Neural progenitor cell (in vitro differentiated cells): ENCODE measurements around the gene DIPK1B. TPM values are rescaled to one million over a fixed set of nuclear protein-coding genes. Genes with fewer than 3 reads are reported as not detected.
A peak's percentile ranks its signal among the peaks of the same experiment; 100 is the strongest.

Experiments
- DNase-seq: peaks from one replicate; pipeline ENCODE4 v3.0.0-alpha.2; 2016; ENCODE audit warnings: low spot score
- H2AFZ ChIP-seq: fragments of 200-600 bp; sonication (generic); replicated peaks from 2 replicates; pipeline ENCODE4 v1.6.1; 2016; ENCODE audit warnings: antibody characterized with exemption
- H3F3A ChIP-seq: fragments of 200-600 bp; sonication (generic); 2 replicates; pipeline ENCODE4 v1.6.1; 2016; ENCODE audit warnings: antibody characterized with exemption, low read depth
- H3K27ac ChIP-seq: fragments of 200-600 bp; sonication (generic); 2 replicates; pipeline ENCODE4 v1.5.1; 2016; ENCODE audit warnings: mild to moderate bottlenecking
- H3K27me3 ChIP-seq: fragments of 200-600 bp; sonication (generic); 2 replicates; pipeline ENCODE4 v1.6.1; 2016; ENCODE audit warnings: mild to moderate bottlenecking, moderate library complexity
- H3K36me3 ChIP-seq: fragments of 200-600 bp; sonication (generic); 2 replicates; pipeline ENCODE4 v1.5.1; 2016
- H3K4me1 ChIP-seq: fragments of 200-600 bp; sonication (generic); 2 replicates; pipeline ENCODE4 v1.6.1; 2016; ENCODE audit warnings: mixed run types
- H3K4me2 ChIP-seq: fragments of 200-600 bp; sonication (generic); 2 replicates; pipeline ENCODE4 v1.6.1; 2016
- H3K4me3 ChIP-seq: fragments of 200-600 bp; sonication (generic); 2 replicates; pipeline ENCODE4 v1.5.1; 2016
- H3K79me2 ChIP-seq: fragments of 200-600 bp; sonication (generic); 2 replicates; pipeline ENCODE4 v1.6.1; 2016; ENCODE audit warnings: low read depth
- H3K9ac ChIP-seq: fragments of 200-600 bp; sonication (generic); 2 replicates; pipeline ENCODE4 v1.6.1; 2016
- H3K9me3 ChIP-seq: fragments of 200-600 bp; sonication (generic); 2 replicates; pipeline ENCODE4 v1.5.1; 2016; ENCODE audit warnings: low read depth
- H4K20me1 ChIP-seq: fragments of 200-600 bp; sonication (generic); 2 replicates; pipeline ENCODE4 v1.6.1; 2016; ENCODE audit warnings: low read depth
- H3K27ac Mint-ChIP-seq: 3 replicates; pipeline ENCODE4 v1.8.0; 2021; ENCODE audit warnings: mixed read lengths
- H3K27me3 Mint-ChIP-seq: 2 replicates; pipeline ENCODE4 v1.8.0; 2022; ENCODE audit warnings: low read depth, mild to moderate bottlenecking, inconsistent platforms, moderate library complexity, mixed read lengths; ENCODE audit not compliant: insufficient read depth
- H3K36me3 Mint-ChIP-seq: 3 replicates; pipeline ENCODE4 v1.8.0; 2021; ENCODE audit warnings: mixed read lengths
- H3K4me1 Mint-ChIP-seq: 3 replicates; pipeline ENCODE4 v1.8.0; 2021; ENCODE audit warnings: mixed read lengths
- H3K4me3 Mint-ChIP-seq: 3 replicates; pipeline ENCODE4 v1.8.0; 2021; ENCODE audit warnings: mild to moderate bottlenecking, moderate library complexity, mixed read lengths
- H3K9me3 Mint-ChIP-seq: 3 replicates; pipeline ENCODE4 v1.8.0; 2020; ENCODE audit warnings: mixed read lengths
- EZH2 ChIP-seq: fragments of 200-600 bp; sonication (generic); IDR thresholded peaks from 2 replicates; pipeline ENCODE4 v1.6.1; 2017; ENCODE audit warnings: antibody characterized with exemption, mild to moderate bottlenecking, moderate library complexity
- EZH2phosphoT487 ChIP-seq: fragments of 200-600 bp; sonication (generic); IDR thresholded peaks from 2 replicates; pipeline ENCODE4 v1.6.1; 2017; ENCODE audit warnings: antibody characterized with exemption
- total RNA-seq: library from RNA; depleted of rRNA; stranded (reverse); fragments of >200 nt; gene quantifications from 2 replicates; pipeline ENCODE4 v1.2.3, GENCODE V29; 2015; ENCODE audit warnings: low replicate concordance
- TF ChIP-seq, protein P1 (sequence below): fragments of 200-600 bp; sonication (generic); IDR thresholded peaks from 2 replicates; pipeline ENCODE4 v1.5.1; 2017; ENCODE audit warnings: antibody characterized with exemption, mild to moderate bottlenecking

The DIPK1B gene
- total RNA-seq, 1 donor from 2014 or later: 11.8 TPM

DNA sequence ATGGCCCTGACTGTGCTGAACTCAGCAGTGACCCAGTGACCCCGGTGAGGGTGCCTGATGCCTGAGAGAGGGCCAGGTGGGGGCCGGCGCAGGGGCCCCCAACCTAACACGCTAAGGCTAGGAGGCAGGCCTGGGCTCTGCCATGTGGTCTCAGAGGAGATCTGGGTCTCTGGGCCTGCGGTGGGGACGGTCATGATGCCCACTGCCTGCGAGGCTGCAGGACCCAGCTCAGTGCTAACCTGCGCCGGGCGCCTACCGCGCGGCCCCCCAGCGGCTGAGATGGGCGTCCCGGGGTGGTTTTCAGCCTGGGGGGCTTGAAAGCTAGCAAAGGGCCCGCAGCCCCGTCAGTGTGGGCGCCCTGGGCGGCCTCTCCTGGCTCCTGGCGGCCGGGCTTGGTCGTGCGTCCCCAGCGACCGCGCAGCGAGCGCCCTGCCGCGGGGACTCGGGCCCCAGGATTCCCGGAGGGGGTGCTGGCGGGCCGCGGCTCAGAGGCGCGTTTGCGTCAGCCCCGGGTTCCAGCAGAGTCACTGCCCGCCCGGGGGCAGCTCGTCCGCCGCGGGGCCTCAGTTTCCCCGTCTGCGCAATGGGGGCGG lies 47.2 kb upstream of the DIPK1B start:
- Mint-ChIP-seq H3K27ac (no peak overlapping the region), H3K9me3 (no peaks in the 10 kb centered on the region), H3K4me3 (peak overlapping the region; percentile 81), H3K4me1 (peaks cover 4% of the 10 kb centered on the region), H3K27me3 (peaks cover 2% of the 10 kb centered on the region), H3K36me3 (no peaks in the 10 kb centered on the region)
- H4K20me1 ChIP-seq: no peaks in the 10 kb centered on the region
- H3K79me2 ChIP-seq: no peaks in the 10 kb centered on the region
- no peaks in the 10 kb centered on the region for H3K36me3 ChIP-seq
- peak overlapping the region; percentile 41 for H3K4me3 ChIP-seq
- DNase-seq: peak; percentile 76
- H2AFZ ChIP-seq: no peak overlapping the region
- peaks cover 15% of the 10 kb centered on the region for H3F3A ChIP-seq
- H3K4me2 ChIP-seq: peak overlapping the region; percentile 77
- H3K9ac ChIP-seq: no peak overlapping the region
- H3K27me3 ChIP-seq: peaks cover 21% of the 10 kb centered on the region
- H3K9me3 ChIP-seq: no peaks in the 10 kb centered on the region
- peaks cover 10% of the 10 kb centered on the region for H3K4me1 ChIP-seq
- TF ChIP-seq, protein P1, sequence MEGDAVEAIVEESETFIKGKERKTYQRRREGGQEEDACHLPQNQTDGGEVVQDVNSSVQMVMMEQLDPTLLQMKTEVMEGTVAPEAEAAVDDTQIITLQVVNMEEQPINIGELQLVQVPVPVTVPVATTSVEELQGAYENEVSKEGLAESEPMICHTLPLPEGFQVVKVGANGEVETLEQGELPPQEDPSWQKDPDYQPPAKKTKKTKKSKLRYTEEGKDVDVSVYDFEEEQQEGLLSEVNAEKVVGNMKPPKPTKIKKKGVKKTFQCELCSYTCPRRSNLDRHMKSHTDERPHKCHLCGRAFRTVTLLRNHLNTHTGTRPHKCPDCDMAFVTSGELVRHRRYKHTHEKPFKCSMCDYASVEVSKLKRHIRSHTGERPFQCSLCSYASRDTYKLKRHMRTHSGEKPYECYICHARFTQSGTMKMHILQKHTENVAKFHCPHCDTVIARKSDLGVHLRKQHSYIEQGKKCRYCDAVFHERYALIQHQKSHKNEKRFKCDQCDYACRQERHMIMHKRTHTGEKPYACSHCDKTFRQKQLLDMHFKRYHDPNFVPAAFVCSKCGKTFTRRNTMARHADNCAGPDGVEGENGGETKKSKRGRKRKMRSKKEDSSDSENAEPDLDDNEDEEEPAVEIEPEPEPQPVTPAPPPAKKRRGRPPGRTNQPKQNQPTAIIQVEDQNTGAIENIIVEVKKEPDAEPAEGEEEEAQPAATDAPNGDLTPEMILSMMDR: peak; percentile 44
- TF ChIP-seq EZH2 (no peak), EZH2phosphoT487 (no peak)
- H3K27ac ChIP-seq: no peak overlapping the region

GRCh38 chr9:136665704-136666371 lies 46.5 kb upstream of the DIPK1B start:
- Histone ChIP-seq H3K4me3 (peak overlapping the region; percentile 53), H3K79me2 (no peaks in the 10 kb centered on the region), H3K27me3 (peaks cover 21% of the 10 kb centered on the region)

GRCh38 chr9:136666372-136667213 lies 45.8 kb upstream of the DIPK1B start:
- H3K27ac Mint-ChIP-seq: no peak overlapping the region
- peaks cover 2% of the 10 kb centered on the region for H3K27me3 Mint-ChIP-seq
- H3K27me3 ChIP-seq: peaks cover 21% of the 10 kb centered on the region
- no peak overlapping the region for H2AFZ ChIP-seq
- no peak overlapping the region for H3K27ac ChIP-seq
- H3K9me3 ChIP-seq: no peaks in the 10 kb centered on the region
- peaks cover 4% of the 10 kb centered on the region for H3K4me1 Mint-ChIP-seq
- peaks cover 10% of the 10 kb centered on the region for H3K4me1 ChIP-seq
- peak overlapping the region; percentile 53 for H3K4me3 ChIP-seq
- H4K20me1 ChIP-seq: no peaks in the 10 kb centered on the region
- no peaks in the 10 kb centered on the region for H3K79me2 ChIP-seq
- peaks cover 15% of the 10 kb centered on the region for H3F3A ChIP-seq
- H3K9ac ChIP-seq: no peak overlapping the region
- DNase-seq: peak; percentile 24
- H3K9me3 Mint-ChIP-seq: no peaks in the 10 kb centered on the region
- peak overlapping the region; percentile 95 for H3K4me2 ChIP-seq
- TF ChIP-seq, protein P1: no peak
- TF ChIP-seq EZH2phosphoT487 (no peak), EZH2 (no peak)
- no peaks in the 10 kb centered on the region for H3K36me3 Mint-ChIP-seq
- H3K4me3 Mint-ChIP-seq: peak overlapping the region; percentile 75
- H3K36me3 ChIP-seq: no peaks in the 10 kb centered on the region

More at GRCh38 chr9:136665704-136666371, 46.5 kb upstream of the DIPK1B start:
- no peak overlapping the region for H2AFZ ChIP-seq
- H3K9me3 ChIP-seq: no peaks in the 10 kb centered on the region
- H3K4me3 Mint-ChIP-seq: no peak overlapping the region
- H3K9me3 Mint-ChIP-seq: no peaks in the 10 kb centered on the region
- TF ChIP-seq EZH2phosphoT487 (no peak), EZH2 (no peak)
- TF ChIP-seq, protein P1: no peak
- H3K36me3 Mint-ChIP-seq: no peaks in the 10 kb centered on the region
- H3K4me1 Mint-ChIP-seq: peaks cover 4% of the 10 kb centered on the region
- peaks cover 10% of the 10 kb centered on the region for H3K4me1 ChIP-seq
- peak overlapping the region; percentile 95 for H3K4me2 ChIP-seq
- H3K27me3 Mint-ChIP-seq: peaks cover 2% of the 10 kb centered on the region
- peak; percentile 70 for DNase-seq
- H3K36me3 ChIP-seq: no peaks in the 10 kb centered on the region
- no peak overlapping the region for H3K9ac ChIP-seq
- H3K27ac Mint-ChIP-seq: no peak overlapping the region
- no peak overlapping the region for H3K27ac ChIP-seq
- H4K20me1 ChIP-seq: no peaks in the 10 kb centered on the region
- peaks cover 15% of the 10 kb centered on the region for H3F3A ChIP-seq
